Stromal cell of bone marrow (primary cell): Measurements from ENCODE around the gene MARCHF10.
A peak's percentile ranks its signal among the peaks of the same experiment; 100 is the strongest.

ENCODE experiments used
- DNase-seq: peaks from one replicate; pipeline ENCODE4 v3.0.0-alpha.2; 2012; ENCODE audit warnings: low read depth

MARCHF10 gene

GRCh38 chr17:62821189-62822079 is 13.3 kb upstream of the MARCHF10 start:
- DNase-seq, result no peak

GRCh38 chr17:62819511-62820221 is 11.6 kb upstream of the MARCHF10 start:
- DNase-seq, result peak; percentile 91

GRCh38 chr17:62818526-62818925 is 10.4 kb upstream of the MARCHF10 start:
- no peak for DNase-seq

GRCh38 chr17:62816282-62816839 is 8.2 kb upstream of the MARCHF10 start:
- no peak for DNase-seq

GRCh38 chr17:62809656-62810055 is 1.5 kb upstream of the MARCHF10 start:
- no peak for DNase-seq

- no peak for DNase-seq
These were observed 459 bp upstream of the MARCHF10 start for GRCh38 chr17:62808576-62808970.

- DNase-seq, result no peak
These were observed 2.9 kb downstream of the MARCHF10 start for GRCh38 chr17:62805234-62805633.

- DNase-seq, result no peak
These were observed 3.3 kb downstream of the MARCHF10 start for GRCh38 chr17:62804822-62805221.

- DNase-seq, result no peak
These were observed 4.1 kb downstream of the MARCHF10 start for GRCh38 chr17:62804025-62804424.

- no peak for DNase-seq
These were observed 5.4 kb downstream of the MARCHF10 start for GRCh38 chr17:62802561-62803205.

- no peak for DNase-seq
These were observed 6.5 kb downstream of the MARCHF10 start for GRCh38 chr17:62801553-62802114.

- no peak for DNase-seq
These were observed 7.5 kb downstream of the MARCHF10 start for GRCh38 chr17:62800585-62800984.

- DNase-seq, result no peak
These were observed 10.2 kb downstream of the MARCHF10 start for GRCh38 chr17:62797959-62798358.

GRCh38 chr17:62796291-62796690 is 11.8 kb downstream of the MARCHF10 start:
- no peak for DNase-seq

- no peak for DNase-seq
These were observed 13.5 kb downstream of the MARCHF10 start for GRCh38 chr17:62794666-62794971.

- no peak for DNase-seq
These were observed 14.0 kb downstream of the MARCHF10 start for GRCh38 chr17:62793919-62794665.

GRCh38 chr17:62792447-62792800 is 15.7 kb downstream of the MARCHF10 start:
- DNase-seq, result no peak

GRCh38 chr17:62791767-62792446 is 16.2 kb downstream of the MARCHF10 start:
- peak; percentile 80 for DNase-seq

GRCh38 chr17:62791235-62791734 is 16.8 kb downstream of the MARCHF10 start:
- peak; percentile 76 for DNase-seq

GRCh38 chr17:62790564-62790986 is 17.5 kb downstream of the MARCHF10 start:
- DNase-seq, result no peak

GRCh38 chr17:62787366-62787765 is 20.7 kb downstream of the MARCHF10 start:
- DNase-seq, result no peak
